SK-N-SH treated with all-trans-retinoic acid at 6 μM for 48 hours (cell line): ENCODE measurements around the gene SH3BP5L.
"Not testable (repeated sequence)": the region's sequence is repeated elsewhere in the genome, so short reads cannot be mapped to it uniquely, and the experiment has no call there.

Experiments
- ATAC-seq: fragments of 200-7000 bp; cut with Tn5 transposase; 3 replicates; pipeline ENCODE4 v1.9.1; 2020; ENCODE audit warnings: mild to moderate bottlenecking, moderate library complexity
- BACH2 ChIP-seq: fragments of 250-450 bp; sonication (Bioruptor Pico); IDR thresholded peaks from 2 replicates; pipeline ENCODE4 v1.9.0; 2021; ENCODE audit warnings: mild to moderate bottlenecking, borderline replicate concordance
- CSDC2 ChIP-seq: fragments of 250-450 bp; sonication (Bioruptor Pico); IDR thresholded peaks from 2 replicates; pipeline ENCODE4 v1.5.0; 2020; ENCODE audit warnings: mild to moderate bottlenecking, moderate library complexity
- ESRRG ChIP-seq: fragments of 250-450 bp; sonication (Bioruptor Pico); IDR thresholded peaks from 2 replicates; pipeline ENCODE4 v1.6.1; 2021; ENCODE audit warnings: mild to moderate bottlenecking
- GLIS3 ChIP-seq: fragments of 250-450 bp; sonication (Bioruptor Pico); IDR thresholded peaks from 2 replicates; pipeline ENCODE4 v1.5.0; 2020; ENCODE audit warnings: mild to moderate bottlenecking, moderate library complexity
- ISL1 ChIP-seq: fragments of 250-450 bp; sonication (Bioruptor Pico); IDR thresholded peaks from 2 replicates; pipeline ENCODE4 v2.1.2; 2022; ENCODE audit warnings: mild to moderate bottlenecking, moderate library complexity
- OSR1 ChIP-seq: fragments of 250-450 bp; sonication (Bioruptor Pico); IDR thresholded peaks from 2 replicates; pipeline ENCODE4 v1.8.0; 2022; ENCODE audit warnings: moderate library complexity, mild to moderate bottlenecking, inconsistent platforms
- PATZ1 ChIP-seq: fragments of 250-450 bp; sonication (Bioruptor Pico); IDR thresholded peaks from 2 replicates; pipeline ENCODE4 v1.8.0; 2020; ENCODE audit warnings: mild to moderate bottlenecking, moderate library complexity, borderline replicate concordance
- PPARA ChIP-seq: fragments of 250-450 bp; sonication (Bioruptor Pico); IDR thresholded peaks from 2 replicates; pipeline ENCODE4 v1.5.0; 2020; ENCODE audit warnings: mild to moderate bottlenecking, borderline replicate concordance
- RARB ChIP-seq: fragments of 250-450 bp; sonication (Bioruptor Pico); IDR thresholded peaks from 2 replicates; pipeline ENCODE4 v1.8.0; 2021; ENCODE audit warnings: mild to moderate bottlenecking, moderate library complexity
- SNAI2 ChIP-seq: fragments of 250-450 bp; sonication (Bioruptor Pico); IDR thresholded peaks from 2 replicates; pipeline ENCODE4 v1.5.0; 2020; ENCODE audit warnings: mild to moderate bottlenecking, moderate library complexity
- TOX ChIP-seq: fragments of 250-450 bp; sonication (Bioruptor Pico); IDR thresholded peaks from 2 replicates; pipeline ENCODE4 v1.8.0; 2021; ENCODE audit warnings: mild to moderate bottlenecking, moderate library complexity, borderline replicate concordance
- ZFP3 ChIP-seq: fragments of 250-450 bp; sonication (Bioruptor Pico); IDR thresholded peaks from 2 replicates; pipeline ENCODE4 v1.5.0; 2020; ENCODE audit warnings: mild to moderate bottlenecking, moderate library complexity
- ZFP30 ChIP-seq: fragments of 450-650 bp; formaldehyde crosslinking; IDR thresholded peaks from 2 replicates; pipeline ENCODE4 v1.5.0; 2022; ENCODE audit warnings: mild to moderate bottlenecking, moderate library complexity
- ZNF565 ChIP-seq: fragments of 450-650 bp; formaldehyde crosslinking; conservative IDR thresholded peaks from 2 replicates; pipeline ENCODE4 v1.5.0; 2020; ENCODE audit warnings: low read depth, mild to moderate bottlenecking, moderate library complexity
- ZNF70 ChIP-seq: fragments of 450-650 bp; formaldehyde crosslinking; IDR thresholded peaks from 2 replicates; pipeline ENCODE4 v1.5.0; 2020; ENCODE audit warnings: mild to moderate bottlenecking, moderate library complexity
- ZNF8 ChIP-seq: fragments of 450-650 bp; formaldehyde crosslinking; IDR thresholded peaks from 2 replicates; pipeline ENCODE4 v1.5.0; 2020; ENCODE audit warnings: mild to moderate bottlenecking, moderate library complexity
- TF ChIP-seq, protein P1 (sequence below): fragments of 250-450 bp; sonication (Bioruptor Pico); IDR thresholded peaks from 2 replicates; pipeline ENCODE4 v1.5.0; 2020; ENCODE audit warnings: mild to moderate bottlenecking, moderate library complexity
- TF ChIP-seq, protein P2 (sequence below): fragments of 250-450 bp; sonication (Bioruptor Pico); IDR thresholded peaks from 2 replicates; pipeline ENCODE4 v1.8.0; 2021; ENCODE audit warnings: low read depth, mild to moderate bottlenecking, moderate library complexity, borderline replicate concordance
- TF ChIP-seq, protein P3 (sequence below): fragments of 250-450 bp; sonication (Bioruptor Pico); IDR thresholded peaks from 2 replicates; pipeline ENCODE4 v1.5.1; 2020; ENCODE audit warnings: low read depth, mild to moderate bottlenecking, moderate library complexity

The SH3BP5L gene

GRCh38 chr1:248791010-248791409 lies 34.7 kb downstream of the SH3BP5L start:
- TF ChIP-seq OSR1 (CRISPR knock-in tag): no peak
- TF ChIP-seq, protein P1, sequence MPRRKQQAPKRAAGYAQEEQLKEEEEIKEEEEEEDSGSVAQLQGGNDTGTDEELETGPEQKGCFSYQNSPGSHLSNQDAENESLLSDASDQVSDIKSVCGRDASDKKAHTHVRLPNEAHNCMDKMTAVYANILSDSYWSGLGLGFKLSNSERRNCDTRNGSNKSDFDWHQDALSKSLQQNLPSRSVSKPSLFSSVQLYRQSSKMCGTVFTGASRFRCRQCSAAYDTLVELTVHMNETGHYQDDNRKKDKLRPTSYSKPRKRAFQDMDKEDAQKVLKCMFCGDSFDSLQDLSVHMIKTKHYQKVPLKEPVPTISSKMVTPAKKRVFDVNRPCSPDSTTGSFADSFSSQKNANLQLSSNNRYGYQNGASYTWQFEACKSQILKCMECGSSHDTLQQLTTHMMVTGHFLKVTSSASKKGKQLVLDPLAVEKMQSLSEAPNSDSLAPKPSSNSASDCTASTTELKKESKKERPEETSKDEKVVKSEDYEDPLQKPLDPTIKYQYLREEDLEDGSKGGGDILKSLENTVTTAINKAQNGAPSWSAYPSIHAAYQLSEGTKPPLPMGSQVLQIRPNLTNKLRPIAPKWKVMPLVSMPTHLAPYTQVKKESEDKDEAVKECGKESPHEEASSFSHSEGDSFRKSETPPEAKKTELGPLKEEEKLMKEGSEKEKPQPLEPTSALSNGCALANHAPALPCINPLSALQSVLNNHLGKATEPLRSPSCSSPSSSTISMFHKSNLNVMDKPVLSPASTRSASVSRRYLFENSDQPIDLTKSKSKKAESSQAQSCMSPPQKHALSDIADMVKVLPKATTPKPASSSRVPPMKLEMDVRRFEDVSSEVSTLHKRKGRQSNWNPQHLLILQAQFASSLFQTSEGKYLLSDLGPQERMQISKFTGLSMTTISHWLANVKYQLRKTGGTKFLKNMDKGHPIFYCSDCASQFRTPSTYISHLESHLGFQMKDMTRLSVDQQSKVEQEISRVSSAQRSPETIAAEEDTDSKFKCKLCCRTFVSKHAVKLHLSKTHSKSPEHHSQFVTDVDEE (CRISPR knock-in tag): no peak
- no peak for TF ChIP-seq ZNF8 (CRISPR knock-in tag)
- TF ChIP-seq ZNF565 (CRISPR knock-in tag): no peak
- no peak for TF ChIP-seq ZNF70 (CRISPR knock-in tag)
- no peak for TF ChIP-seq BACH2 (CRISPR knock-in tag)
- no peak for TF ChIP-seq RARB (CRISPR knock-in tag)
- no peak for TF ChIP-seq PPARA (CRISPR knock-in tag)
- TF ChIP-seq ZFP3 (CRISPR knock-in tag): no peak
- no peak for ATAC-seq

DNA sequence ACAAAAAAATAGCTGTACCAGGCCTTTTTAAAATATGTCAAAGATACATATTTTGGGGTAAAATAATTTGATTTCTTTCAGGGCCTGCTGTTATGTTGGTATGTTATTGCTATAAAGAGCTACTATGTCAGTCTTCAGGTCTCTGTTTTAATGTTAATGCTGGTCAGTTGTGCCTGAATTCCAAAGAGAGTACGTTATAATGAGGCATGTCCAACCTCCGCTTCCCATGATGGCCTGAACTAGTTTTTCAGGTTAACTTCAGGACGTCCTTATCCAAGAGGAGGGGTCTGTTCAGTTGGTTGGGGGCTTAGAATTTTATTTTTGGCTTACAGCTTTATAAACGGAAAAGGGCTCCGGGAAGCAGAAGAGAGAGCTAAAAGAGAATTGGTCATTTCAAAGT lies 35.3 kb downstream of the SH3BP5L start:
- ATAC-seq: no peak
- TF ChIP-seq ZNF565 (CRISPR knock-in tag): no peak
- TF ChIP-seq TOX: no peak
- no peak for TF ChIP-seq ZFP30 (CRISPR knock-in tag)
- TF ChIP-seq BACH2 (CRISPR knock-in tag): no peak
- no peak for TF ChIP-seq ISL1
- TF ChIP-seq, protein P2, sequence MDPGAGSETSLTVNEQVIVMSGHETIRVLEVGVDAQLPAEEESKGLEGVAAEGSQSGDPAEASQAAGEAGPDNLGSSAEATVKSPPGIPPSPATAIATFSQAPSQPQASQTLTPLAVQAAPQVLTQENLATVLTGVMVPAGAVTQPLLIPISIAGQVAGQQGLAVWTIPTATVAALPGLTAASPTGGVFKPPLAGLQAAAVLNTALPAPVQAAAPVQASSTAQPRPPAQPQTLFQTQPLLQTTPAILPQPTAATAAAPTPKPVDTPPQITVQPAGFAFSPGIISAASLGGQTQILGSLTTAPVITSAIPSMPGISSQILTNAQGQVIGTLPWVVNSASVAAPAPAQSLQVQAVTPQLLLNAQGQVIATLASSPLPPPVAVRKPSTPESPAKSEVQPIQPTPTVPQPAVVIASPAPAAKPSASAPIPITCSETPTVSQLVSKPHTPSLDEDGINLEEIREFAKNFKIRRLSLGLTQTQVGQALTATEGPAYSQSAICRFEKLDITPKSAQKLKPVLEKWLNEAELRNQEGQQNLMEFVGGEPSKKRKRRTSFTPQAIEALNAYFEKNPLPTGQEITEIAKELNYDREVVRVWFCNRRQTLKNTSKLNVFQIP (CRISPR knock-in tag): no peak
- TF ChIP-seq OSR1 (CRISPR knock-in tag): no peak
- TF ChIP-seq CSDC2 (CRISPR knock-in tag): no peak
- TF ChIP-seq, protein P1 (CRISPR knock-in tag): no peak
- TF ChIP-seq RARB (CRISPR knock-in tag): no peak
- TF ChIP-seq ESRRG (CRISPR knock-in tag): no peak
- no peak for TF ChIP-seq GLIS3 (CRISPR knock-in tag)
- no peak for TF ChIP-seq PPARA (CRISPR knock-in tag)
- TF ChIP-seq ZNF8 (CRISPR knock-in tag): no peak
- TF ChIP-seq, protein P3, sequence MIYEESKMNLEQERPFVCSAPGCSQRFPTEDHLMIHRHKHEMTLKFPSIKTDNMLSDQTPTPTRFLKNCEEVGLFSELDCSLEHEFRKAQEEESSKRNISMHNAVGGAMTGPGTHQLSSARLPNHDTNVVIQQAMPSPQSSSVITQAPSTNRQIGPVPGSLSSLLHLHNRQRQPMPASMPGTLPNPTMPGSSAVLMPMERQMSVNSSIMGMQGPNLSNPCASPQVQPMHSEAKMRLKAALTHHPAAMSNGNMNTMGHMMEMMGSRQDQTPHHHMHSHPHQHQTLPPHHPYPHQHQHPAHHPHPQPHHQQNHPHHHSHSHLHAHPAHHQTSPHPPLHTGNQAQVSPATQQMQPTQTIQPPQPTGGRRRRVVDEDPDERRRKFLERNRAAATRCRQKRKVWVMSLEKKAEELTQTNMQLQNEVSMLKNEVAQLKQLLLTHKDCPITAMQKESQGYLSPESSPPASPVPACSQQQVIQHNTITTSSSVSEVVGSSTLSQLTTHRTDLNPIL (CRISPR knock-in tag): no peak
- no peak for TF ChIP-seq PATZ1 (CRISPR knock-in tag)

- not testable (repeated sequence) for ATAC-seq
These were observed 36.4 kb downstream of the SH3BP5L start for GRCh38 chr1:248789337-248789736.

- TF ChIP-seq SNAI2 (CRISPR knock-in tag) (no peak), ISL1 (no peak)
- no peak for ATAC-seq
These were observed 37.4 kb downstream of the SH3BP5L start for GRCh38 chr1:248788327-248788726.
